H1 (cell line): ENCODE measurements around the gene ALDOA. TPM values are rescaled to one million over a fixed set of nuclear protein-coding genes. Genes with fewer than 3 reads are reported as not detected.

Source experiments
- ZNF274 ChIP-seq: IDR thresholded peaks from 2 replicates; pipeline ENCODE4 v1.7.0; 2012; ENCODE audit warnings: low read length, borderline replicate concordance; ENCODE audit errors: extremely low read depth
- polyA plus RNA-seq, 7 experiments: library from polyadenylated mRNA; depleted of rRNA in 3 of 7; stranded (reverse) in 5 of 7; unstranded in 2 of 7; fragments of >200 nt in 5 of 7; fragments of 200-250 nt in 2 of 7; gene quantifications; 1 replicate in 5 of 7; 2 replicates in 1 of 7; 4 replicates in 1 of 7; pipeline versions ENCODE4 v1.2.1 to v1.2.3, GENCODE V29; 2011 to 2013; ENCODE audit warnings: missing spikeins in 2 of 7, mixed read lengths in 2 of 7
- total RNA-seq: library from RNA; stranded (reverse); fragmentation: NEBNext Ultra II Directional; extraction: Animal tissue kit (Norgen Biotek cat#: 25700); gene quantifications from 2 replicates; pipeline ENCODE4 v1.2.1, GENCODE V29; 2021

The ALDOA gene
- total and polyA plus RNA-seq, 2 of the 8 experiments (the other 6 are each of a cell fraction or from before 2014, with no cell fraction given): 1,072 to 1,083 TPM

DNA sequence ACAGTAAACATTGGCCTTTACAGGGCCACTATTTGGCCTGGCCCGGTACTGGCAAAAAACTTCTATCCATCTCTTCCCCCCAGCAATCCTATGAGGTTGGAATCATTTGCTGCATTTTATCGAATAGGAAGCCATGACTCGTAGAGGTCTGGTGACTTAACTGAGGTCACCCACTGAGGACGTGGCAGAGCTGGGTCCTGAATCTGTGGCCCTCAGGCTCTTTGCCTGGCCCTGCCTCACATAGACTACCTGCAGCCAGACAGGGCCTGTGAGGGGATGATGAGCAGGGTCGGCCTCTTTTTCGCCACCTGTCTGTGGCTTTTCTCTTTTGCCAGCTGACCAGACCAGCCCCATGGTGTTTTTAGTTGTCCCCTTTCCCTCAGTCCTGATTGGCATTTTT, 12.1 kb downstream of the ALDOA start (continued):
- no peak for TF ChIP-seq ZNF274
